H9 (cell line): Measurements from ENCODE around the gene PARM1. TPM values are rescaled to one million over a fixed set of nuclear protein-coding genes. Genes with fewer than 3 reads are reported as not detected.

Experiments used
- DNase-seq: peaks from one replicate; pipeline ENCODE4 v3.0.0-alpha.2; 2017
- H2AFZ ChIP-seq: one replicate; pipeline ENCODE4 v1.6.1; 2013; ENCODE audit warnings: mild to moderate bottlenecking, low read length, control low read depth, moderate library complexity
- H2AK5ac ChIP-seq: 2 replicates; pipeline ENCODE4 v1.6.1; 2013; ENCODE audit warnings: low read length, control low read depth, mixed read lengths; ENCODE audit not compliant: insufficient read length
- H2BK120ac ChIP-seq: one replicate; pipeline ENCODE4 v1.6.1; 2013; ENCODE audit warnings: low read depth, mild to moderate bottlenecking, low read length, control low read depth, inconsistent platforms; ENCODE audit not compliant: poor library complexity, severe bottlenecking
- H2BK12ac ChIP-seq: 2 replicates; pipeline ENCODE4 v1.6.1; 2013; ENCODE audit warnings: low read length, control low read depth, mixed read lengths, low read depth; ENCODE audit not compliant: insufficient read length
- H2BK15ac ChIP-seq: 2 replicates; pipeline ENCODE4 v1.6.1; 2013; ENCODE audit warnings: low read depth, low read length, control low read depth
- H2BK20ac ChIP-seq: one replicate; pipeline ENCODE4 v1.6.1; 2013; ENCODE audit warnings: low read depth, mild to moderate bottlenecking, low read length, control low read depth, inconsistent platforms; ENCODE audit not compliant: poor library complexity, severe bottlenecking
- H2BK5ac ChIP-seq: 2 replicates; pipeline ENCODE4 v1.6.1; 2013; ENCODE audit warnings: low read length, control low read depth, mixed read lengths; ENCODE audit not compliant: insufficient read length
- H3K14ac ChIP-seq: 2 replicates; pipeline ENCODE4 v1.6.1; 2013; ENCODE audit warnings: low read length, control low read depth; ENCODE audit not compliant: insufficient read depth
- H3K18ac ChIP-seq: 2 replicates; pipeline ENCODE4 v1.6.1; 2013; ENCODE audit warnings: low read depth, mild to moderate bottlenecking, mixed read lengths, low read length, control low read depth; ENCODE audit not compliant: insufficient read length
- H3K23ac ChIP-seq: 2 replicates; pipeline ENCODE4 v1.6.1; 2013; ENCODE audit warnings: low read length, control low read depth, mixed read lengths, low read depth; ENCODE audit not compliant: insufficient read length
- H3K23me2 ChIP-seq: 2 replicates; pipeline ENCODE4 v1.6.1; 2013; ENCODE audit warnings: low read depth, mild to moderate bottlenecking, mixed read lengths, low read length, control low read depth; ENCODE audit not compliant: insufficient read length, poor library complexity, severe bottlenecking
- H3K27ac ChIP-seq: 2 replicates; pipeline ENCODE4 v1.5.1; 2013; ENCODE audit warnings: low read length, control low read depth, mixed read lengths, low read depth; ENCODE audit not compliant: insufficient read length
- H3K27me3 ChIP-seq: 2 replicates; pipeline ENCODE4 v1.6.1; 2013; ENCODE audit warnings: low read length, control low read depth, inconsistent platforms; ENCODE audit not compliant: insufficient read depth
- H3K4ac ChIP-seq: 2 replicates; pipeline ENCODE4 v1.6.1; 2013; ENCODE audit warnings: low read depth, mild to moderate bottlenecking, control low read depth, inconsistent platforms, low read length, moderate library complexity
- H3K4me1 ChIP-seq: 2 replicates; pipeline ENCODE4 v1.6.1; 2013; ENCODE audit warnings: low read length, control low read depth, inconsistent platforms; ENCODE audit not compliant: insufficient read depth
- H3K4me2 ChIP-seq: 2 replicates; pipeline ENCODE4 v1.6.1; 2013; ENCODE audit warnings: low read length, control low read depth, mixed read lengths; ENCODE audit not compliant: insufficient read length, insufficient read depth
- H3K56ac ChIP-seq: 2 replicates; pipeline ENCODE4 v1.6.1; 2013; ENCODE audit warnings: low read depth, mild to moderate bottlenecking, mixed read lengths, low read length, control low read depth; ENCODE audit not compliant: insufficient read length
- H3K79me1 ChIP-seq: 2 replicates; pipeline ENCODE4 v1.6.1; 2013; ENCODE audit warnings: low read depth, mild to moderate bottlenecking, moderate library complexity, low read length, control low read depth, inconsistent platforms; ENCODE audit not compliant: insufficient read depth, poor library complexity, severe bottlenecking
- H3K79me2 ChIP-seq: 2 replicates; pipeline ENCODE4 v1.6.1; 2013; ENCODE audit warnings: low read length, control low read depth, inconsistent platforms; ENCODE audit not compliant: insufficient read depth
- H3K9ac ChIP-seq: 2 replicates; pipeline ENCODE4 v1.6.1; 2013; ENCODE audit warnings: low read length, control low read depth, mixed read lengths; ENCODE audit not compliant: insufficient read length; ENCODE audit errors: extremely low read depth
- H3K9me3 ChIP-seq: one replicate; pipeline ENCODE4 v1.6.1; 2013; ENCODE audit warnings: low read depth, low read length, inconsistent platforms; ENCODE audit not compliant: control insufficient read depth
- H3T11ph ChIP-seq: one replicate; pipeline ENCODE4 v1.6.1; 2013; ENCODE audit warnings: mild to moderate bottlenecking, low read length, control low read depth, inconsistent platforms
- H4K20me1 ChIP-seq: one replicate; pipeline ENCODE4 v1.6.1; 2013; ENCODE audit not compliant: control insufficient read depth, insufficient read length, insufficient read depth
- H4K5ac ChIP-seq: 2 replicates; pipeline ENCODE4 v1.6.1; 2013; ENCODE audit warnings: low read depth, mild to moderate bottlenecking, mixed read lengths, low read length, control low read depth; ENCODE audit not compliant: insufficient read length
- H4K8ac ChIP-seq: replicated peaks from 2 replicates; pipeline ENCODE4 v1.6.1; 2013; ENCODE audit warnings: low read length, control low read depth, mixed read lengths, low read depth; ENCODE audit not compliant: insufficient read length
- H4K91ac ChIP-seq: 2 replicates; pipeline ENCODE4 v1.6.1; 2013; ENCODE audit warnings: low read depth, mild to moderate bottlenecking, moderate library complexity, mixed read lengths, low read length, control low read depth; ENCODE audit not compliant: insufficient read length
- H3K27ac Mint-ChIP-seq, 3 experiments: 2 replicates in 2 of 3; 3 replicates in 1 of 3; pipeline ENCODE4 v1.8.0; 2020 to 2021; ENCODE audit warnings: mixed read lengths in 3 of 3, mild to moderate bottlenecking in 1 of 3, moderate library complexity in 1 of 3
- H3K27me3 Mint-ChIP-seq: 2 replicates; pipeline ENCODE4 v1.8.0; 2021; ENCODE audit warnings: low read depth, mild to moderate bottlenecking, moderate library complexity, mixed read lengths
- H3K36me3 Mint-ChIP-seq, 3 experiments: 2 replicates in 2 of 3; 3 replicates in 1 of 3; pipeline ENCODE4 v1.8.0; 2020 to 2021; ENCODE audit warnings: low read depth in 3 of 3, mixed read lengths in 3 of 3; ENCODE audit not compliant: insufficient read depth in 1 of 3
- H3K4me1 Mint-ChIP-seq, 2 experiments: 2 replicates each; pipeline ENCODE4 v1.8.0; 2020; ENCODE audit warnings: mixed read lengths in 2 of 2
- H3K4me3 Mint-ChIP-seq, 2 experiments: 2 replicates in 1 of 2; 3 replicates in 1 of 2; pipeline ENCODE4 v1.8.0; 2020 to 2021; ENCODE audit warnings: mild to moderate bottlenecking in 2 of 2, mixed read lengths in 2 of 2, moderate library complexity in 1 of 2
- H3K9me3 Mint-ChIP-seq, 2 experiments: 2 replicates in 1 of 2; 3 replicates in 1 of 2; pipeline ENCODE4 v1.8.0; 2020; ENCODE audit warnings: mild to moderate bottlenecking in 2 of 2, mixed read lengths in 2 of 2, moderate library complexity in 1 of 2
- CTCF ChIP-seq: fragments of 200-600 bp; sonication (generic); conservative IDR thresholded peaks from 3 replicates; pipeline ENCODE4 v1.8.0; 2021; ENCODE audit warnings: antibody characterized with exemption, mild to moderate bottlenecking
- WGBS: extraction: QIAGEN DNeasy Blood & Tissue Kit; methylation state at CpG from one replicate; pipeline ENCODE4 v1.1.7; 2013; ENCODE audit warnings: missing lambda C conversion rate, low lambda C conversion rate, mixed read lengths; ENCODE audit not compliant: insufficient read length; ENCODE audit errors: extremely low coverage; 5-methylcytosine and 5-hydroxymethylcytosine counted together
- total RNA-seq: library from RNA; stranded (reverse); gene quantifications from 2 replicates; pipeline ENCODE4 v1.2.1, GENCODE V29; 2021

Gene PARM1
- total RNA-seq, 1 experiment from 2014 or later = 2.0 TPM

- Histone ChIP-seq H4K8ac (no peak overlapping the region), H3K9me3 (no peaks in the 10 kb centered on the region), H3K4ac (no peak overlapping the region), H3K9ac (no peak overlapping the region), H4K20me1 (no peaks in the 10 kb centered on the region), H3K56ac (no peak overlapping the region), H3K4me2 (no peak overlapping the region), H3K14ac (no peak overlapping the region), H3K18ac (no peak overlapping the region), H2BK5ac (no peak overlapping the region), H2BK12ac (no peak overlapping the region), H2AK5ac (no peak overlapping the region), H2BK20ac (no peak overlapping the region), H4K91ac (no peak overlapping the region), H3K27ac (no peak overlapping the region), H3K79me2 (no peaks in the 10 kb centered on the region), H4K5ac (no peak overlapping the region), H3K79me1 (no peaks in the 10 kb centered on the region), H3T11ph (no peak overlapping the region), H2BK15ac (no peak overlapping the region), H3K23me2 (no peaks in the 10 kb centered on the region), H2AFZ (no peak overlapping the region), H3K23ac (no peak overlapping the region), H3K27me3 (no peaks in the 10 kb centered on the region), H3K4me1 (no peaks in the 10 kb centered on the region), H2BK120ac (no peak overlapping the region)
- WGBS = no CpG with 5 or more reads among the region's 5 CpGs
- H3K9me3 Mint-ChIP-seq = no peaks in the 10 kb centered on the region
- H3K4me1 Mint-ChIP-seq = peaks cover 0 to 6% of the 10 kb centered on the region in 2 experiments; a peak in 1 of 4 replicates
- no peak for TF ChIP-seq CTCF
- no peak overlapping the region for H3K27ac Mint-ChIP-seq
- H3K4me3 Mint-ChIP-seq = no peak overlapping the region
- H3K27me3 Mint-ChIP-seq = no peaks in the 10 kb centered on the region
- DNase-seq = no peak
- no peaks in the 10 kb centered on the region for H3K36me3 Mint-ChIP-seq
Measured at GRCh38 chr4:75035321-75035720, 102.4 kb downstream of the PARM1 start.
